ENCODE data around the gene ODAD2. TPM values are rescaled to one million over a fixed set of nuclear protein-coding genes. Genes with fewer than 3 reads are reported as not detected.

The ODAD2 gene
- total RNA-seq, 1 donor from 2014 or later = 0.48 TPM

GRCh38 chr10:27804136-27804535, 194.7 kb downstream of the ODAD2 start:
- H3K27me3 Mint-ChIP-seq (ENCODE audit: low read depth, unreplicated experiment) = peaks cover 5% of the 10 kb centered on the region
- H3K27ac Mint-ChIP-seq (ENCODE audit: unreplicated experiment) = no peak overlapping the region
- FAIRE-seq (no peak), DNase-seq (ENCODE audit: low read depth) (no peak)
- H3K4me3 ChIP-seq (ENCODE audit: insufficient read depth, low read depth, low read length) = no peak overlapping the region
- no peaks in the 10 kb centered on the region for H3K36me3 ChIP-seq (ENCODE audit: insufficient read depth, low read length)
- no peak for TF ChIP-seq CTCF (IDR thresholded peaks at IDR 0.05; ENCODE audit: insufficient read depth, low read depth, low read length)
- no peak for TF ChIP-seq EZH2 (IDR thresholded peaks at IDR 0.05; ENCODE audit: insufficient read depth, low read length)
- H3K9me3 ChIP-seq (ENCODE audit: insufficient read depth, low read depth, low read length) = no peaks in the 10 kb centered on the region
- H3K4me1 Mint-ChIP-seq (ENCODE audit: low read depth, unreplicated experiment) = peaks cover 2% of the 10 kb centered on the region
- no peak overlapping the region for H3K4me2 ChIP-seq (ENCODE audit: low read length)
- no peaks in the 10 kb centered on the region for H3K36me3 Mint-ChIP-seq (ENCODE audit: low read depth, unreplicated experiment)
- no peaks in the 10 kb centered on the region for H3K79me2 ChIP-seq (ENCODE audit: insufficient read depth, low read length)
- no peak overlapping the region for H3K27ac ChIP-seq (ENCODE audit: low read depth, low read length)
- H4K20me1 ChIP-seq (ENCODE audit: insufficient read depth, low read length) = no peaks in the 10 kb centered on the region
- H3K4me3 Mint-ChIP-seq (ENCODE audit: unreplicated experiment) = no peak overlapping the region
- H3K9me3 Mint-ChIP-seq (ENCODE audit: unreplicated experiment) = peaks cover 2% of the 10 kb centered on the region
- peaks cover 5% of the 10 kb centered on the region for H3K27me3 ChIP-seq (ENCODE audit: insufficient read depth, low read length)
- H3K4me1 ChIP-seq (ENCODE audit: insufficient read depth, low read length) = no peaks in the 10 kb centered on the region
- H2AFZ ChIP-seq (ENCODE audit: low read depth, low read length) = no peak overlapping the region
- no peak overlapping the region for H3K9ac ChIP-seq (ENCODE audit: low read length)

- H3K27ac ChIP-seq (ENCODE audit: low read depth, low read length) = no peak overlapping the region
- peaks cover 5% of the 10 kb centered on the region for H3K27me3 ChIP-seq (ENCODE audit: insufficient read depth, low read length)
- no peak overlapping the region for H3K9ac ChIP-seq (ENCODE audit: low read length)
- Mint-ChIP-seq H3K27me3 (ENCODE audit: low read depth, unreplicated experiment) (peaks cover 5% of the 10 kb centered on the region), H3K36me3 (ENCODE audit: low read depth, unreplicated experiment) (no peaks in the 10 kb centered on the region), H3K4me1 (ENCODE audit: low read depth, unreplicated experiment) (peaks cover 2% of the 10 kb centered on the region), H3K4me3 (ENCODE audit: unreplicated experiment) (no peak overlapping the region), H3K9me3 (ENCODE audit: unreplicated experiment) (no peaks in the 10 kb centered on the region), H3K27ac (ENCODE audit: unreplicated experiment) (no peak overlapping the region)
- no peaks in the 10 kb centered on the region for H3K79me2 ChIP-seq (ENCODE audit: insufficient read depth, low read length)
- H3K4me2 ChIP-seq (ENCODE audit: low read length) = no peak overlapping the region
- H4K20me1 ChIP-seq (ENCODE audit: insufficient read depth, low read length) = no peaks in the 10 kb centered on the region
- TF ChIP-seq EZH2 (IDR thresholded peaks at IDR 0.05; ENCODE audit: insufficient read depth, low read length) (no peak), CTCF (IDR thresholded peaks at IDR 0.05; ENCODE audit: insufficient read depth, low read depth, low read length) (no peak)
- DNase-seq (ENCODE audit: low read depth) (no peak), FAIRE-seq (no peak)
- H3K9me3 ChIP-seq (ENCODE audit: insufficient read depth, low read depth, low read length) = no peaks in the 10 kb centered on the region
- H3K4me3 ChIP-seq (ENCODE audit: insufficient read depth, low read depth, low read length) = no peak overlapping the region
- H3K36me3 ChIP-seq (ENCODE audit: insufficient read depth, low read length) = no peaks in the 10 kb centered on the region
- no peak overlapping the region for H2AFZ ChIP-seq (ENCODE audit: low read depth, low read length)
- H3K4me1 ChIP-seq (ENCODE audit: insufficient read depth, low read length) = no peaks in the 10 kb centered on the region
Measured at GRCh38 chr10:27801171-27801785, 197.6 kb downstream of the ODAD2 start.

- no peak for FAIRE-seq
- no peak overlapping the region for H3K4me3 Mint-ChIP-seq (ENCODE audit: unreplicated experiment)
- H2AFZ ChIP-seq (ENCODE audit: low read depth, low read length) = no peak overlapping the region
- no peak overlapping the region for H3K4me2 ChIP-seq (ENCODE audit: low read length)
- no peak overlapping the region for H3K27ac ChIP-seq (ENCODE audit: low read depth, low read length)
- H3K36me3 Mint-ChIP-seq (ENCODE audit: low read depth, unreplicated experiment) = peaks cover 2% of the 10 kb centered on the region
- H4K20me1 ChIP-seq (ENCODE audit: insufficient read depth, low read length) = no peaks in the 10 kb centered on the region
- H3K36me3 ChIP-seq (ENCODE audit: insufficient read depth, low read length) = no peaks in the 10 kb centered on the region
- H3K27me3 ChIP-seq (ENCODE audit: insufficient read depth, low read length) = peaks cover 4% of the 10 kb centered on the region
- no peak for DNase-seq (ENCODE audit: low read depth)
- no peaks in the 10 kb centered on the region for H3K9me3 ChIP-seq (ENCODE audit: insufficient read depth, low read depth, low read length)
- no peaks in the 10 kb centered on the region for H3K4me1 ChIP-seq (ENCODE audit: insufficient read depth, low read length)
- no peak overlapping the region for H3K9ac ChIP-seq (ENCODE audit: low read length)
- TF ChIP-seq CTCF (IDR thresholded peaks at IDR 0.05; ENCODE audit: insufficient read depth, low read depth, low read length) = no peak
- no peak for TF ChIP-seq EZH2 (IDR thresholded peaks at IDR 0.05; ENCODE audit: insufficient read depth, low read length)
- H3K27ac Mint-ChIP-seq (ENCODE audit: unreplicated experiment) = no peak overlapping the region
- H3K9me3 Mint-ChIP-seq (ENCODE audit: unreplicated experiment) = no peaks in the 10 kb centered on the region
- no peak overlapping the region for H3K4me3 ChIP-seq (ENCODE audit: insufficient read depth, low read depth, low read length)
- peaks cover 2% of the 10 kb centered on the region for H3K4me1 Mint-ChIP-seq (ENCODE audit: low read depth, unreplicated experiment)
- peaks cover 3% of the 10 kb centered on the region for H3K27me3 Mint-ChIP-seq (ENCODE audit: low read depth, unreplicated experiment)
- no peaks in the 10 kb centered on the region for H3K79me2 ChIP-seq (ENCODE audit: insufficient read depth, low read length)
Measured at GRCh38 chr10:27799046-27799445, 199.8 kb downstream of the ODAD2 start.

All from astrocyte (in vitro differentiated cells and primary cell).